Natural killer cell (primary cell): ENCODE measurements around the gene CX3CL1. TPM values are rescaled to one million over a fixed set of nuclear protein-coding genes. Genes with fewer than 3 reads are reported as not detected.
"Not testable (repeated sequence)": the region's sequence is repeated elsewhere in the genome, so short reads cannot be mapped to it uniquely, and the experiment has no call there.

Experiments used
- ATAC-seq, 3 donors: fragments of 150-1000 bp in 2 of 3; fragments of 200-7000 bp in 1 of 3; cut with Tn5 transposase; 1 replicate in 1 of 3; 2 replicates in 2 of 3; pipeline ENCODE4 v1.10.0; 2021; ENCODE audit warnings: mild to moderate bottlenecking in 2 of 3, moderate library complexity in 2 of 3
- DNase-seq, 2 donors: peaks; one replicate each; pipeline versions ENCODE4 v3.0.0 to v3.0.0-alpha.2; 2013 to 2021; ENCODE audit warnings: mixed read lengths in 1 of 2
- H3K27ac ChIP-seq: one replicate; pipeline ENCODE4 v1.5.1; 2013; ENCODE audit warnings: mild to moderate bottlenecking, low read length
- H3K27me3 ChIP-seq: one replicate; pipeline ENCODE4 v1.6.1; 2013; ENCODE audit warnings: low read length; ENCODE audit not compliant: control insufficient read depth, insufficient read depth
- H3K36me3 ChIP-seq: one replicate; pipeline ENCODE4 v1.6.1; 2013; ENCODE audit warnings: low read length; ENCODE audit not compliant: control insufficient read depth, insufficient read depth
- H3K4me1 ChIP-seq: one replicate; pipeline ENCODE4 v1.6.1; 2013; ENCODE audit warnings: low read length; ENCODE audit not compliant: control insufficient read depth, insufficient read depth
- H3K4me3 ChIP-seq: one replicate; pipeline ENCODE4 v1.5.1; 2013; ENCODE audit warnings: low read length
- H3K9me3 ChIP-seq: one replicate; pipeline ENCODE4 v1.6.1; 2013; ENCODE audit warnings: low read length; ENCODE audit not compliant: control insufficient read depth, insufficient read depth
- H3K27ac Mint-ChIP-seq, 2 donors: one replicate each; pipeline ENCODE4 v1.8.0; 2022; ENCODE audit warnings: mild to moderate bottlenecking in 2 of 2, mixed read lengths in 2 of 2, moderate library complexity in 1 of 2
- H3K27me3 Mint-ChIP-seq, 2 donors: one replicate each; pipeline ENCODE4 v1.8.0; 2022; ENCODE audit warnings: low read depth in 2 of 2, mixed read lengths in 2 of 2
- H3K36me3 Mint-ChIP-seq: one replicate; pipeline ENCODE4 v1.8.0; 2022; ENCODE audit warnings: mixed read lengths
- H3K4me1 Mint-ChIP-seq, 2 donors: one replicate each; pipeline ENCODE4 v1.8.0; 2022; ENCODE audit warnings: mixed read lengths in 2 of 2
- H3K4me3 Mint-ChIP-seq: one replicate; pipeline ENCODE4 v1.8.0; 2022; ENCODE audit warnings: mild to moderate bottlenecking, moderate library complexity, mixed read lengths
- H3K9me3 Mint-ChIP-seq, 2 donors: one replicate each; pipeline ENCODE4 v1.8.0; 2022; ENCODE audit warnings: mixed read lengths in 2 of 2
- WGBS: methylation state at CpG from one replicate; pipeline ENCODE4 v1.1.7; 2013; ENCODE audit warnings: missing lambda C conversion rate; ENCODE audit not compliant: insufficient coverage; 5-methylcytosine and 5-hydroxymethylcytosine counted together
- intact Hi-C: fragments of 100-400 bp; cut with micrococcal nuclease; formaldehyde crosslinking; loops from one replicate; pipeline ENCODE4 v1.14.2; 2022
- total RNA-seq, 4 donors: library from RNA; stranded (reverse); fragments of 120-200 nt in 1 of 4; gene quantifications; one replicate each; pipeline versions ENCODE4 v1.2.3 to v1.2.4, GENCODE V29; 2013 to 2022
- TF ChIP-seq, protein P1 (sequence below): fragments of 200-600 bp; IDR thresholded peaks from one replicate; pipeline ENCODE4 v1.8.0; 2022; ENCODE audit warnings: antibody characterized with exemption

CX3CL1 gene
- total RNA-seq, 3 donors from 2014 or later (not counting 1 experiment from before 2014, with no cell fraction given), result not detected

DNA sequence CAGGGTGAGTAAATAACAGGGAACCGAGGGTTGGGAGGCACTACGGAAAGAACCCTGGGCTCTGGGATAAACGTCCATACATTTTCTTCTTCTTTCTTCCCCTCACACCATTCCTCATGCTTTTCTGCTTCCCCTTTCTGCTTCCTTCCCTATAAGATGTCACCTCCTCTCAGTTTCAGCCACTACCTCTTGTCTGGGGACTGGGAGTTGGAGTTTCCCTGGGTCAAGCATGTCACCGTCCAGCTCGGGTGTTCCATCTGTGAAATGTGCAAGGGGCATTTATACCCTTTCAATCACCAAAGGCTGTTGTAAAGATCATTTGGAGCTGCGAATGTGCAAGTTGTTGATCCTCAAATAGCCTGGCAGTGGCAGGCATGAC is 31.2 kb upstream of the CX3CL1 start:
- TF ChIP-seq, protein P1, sequence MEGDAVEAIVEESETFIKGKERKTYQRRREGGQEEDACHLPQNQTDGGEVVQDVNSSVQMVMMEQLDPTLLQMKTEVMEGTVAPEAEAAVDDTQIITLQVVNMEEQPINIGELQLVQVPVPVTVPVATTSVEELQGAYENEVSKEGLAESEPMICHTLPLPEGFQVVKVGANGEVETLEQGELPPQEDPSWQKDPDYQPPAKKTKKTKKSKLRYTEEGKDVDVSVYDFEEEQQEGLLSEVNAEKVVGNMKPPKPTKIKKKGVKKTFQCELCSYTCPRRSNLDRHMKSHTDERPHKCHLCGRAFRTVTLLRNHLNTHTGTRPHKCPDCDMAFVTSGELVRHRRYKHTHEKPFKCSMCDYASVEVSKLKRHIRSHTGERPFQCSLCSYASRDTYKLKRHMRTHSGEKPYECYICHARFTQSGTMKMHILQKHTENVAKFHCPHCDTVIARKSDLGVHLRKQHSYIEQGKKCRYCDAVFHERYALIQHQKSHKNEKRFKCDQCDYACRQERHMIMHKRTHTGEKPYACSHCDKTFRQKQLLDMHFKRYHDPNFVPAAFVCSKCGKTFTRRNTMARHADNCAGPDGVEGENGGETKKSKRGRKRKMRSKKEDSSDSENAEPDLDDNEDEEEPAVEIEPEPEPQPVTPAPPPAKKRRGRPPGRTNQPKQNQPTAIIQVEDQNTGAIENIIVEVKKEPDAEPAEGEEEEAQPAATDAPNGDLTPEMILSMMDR, result no peak
- no peak overlapping the region for H3K4me3 ChIP-seq

DNA sequence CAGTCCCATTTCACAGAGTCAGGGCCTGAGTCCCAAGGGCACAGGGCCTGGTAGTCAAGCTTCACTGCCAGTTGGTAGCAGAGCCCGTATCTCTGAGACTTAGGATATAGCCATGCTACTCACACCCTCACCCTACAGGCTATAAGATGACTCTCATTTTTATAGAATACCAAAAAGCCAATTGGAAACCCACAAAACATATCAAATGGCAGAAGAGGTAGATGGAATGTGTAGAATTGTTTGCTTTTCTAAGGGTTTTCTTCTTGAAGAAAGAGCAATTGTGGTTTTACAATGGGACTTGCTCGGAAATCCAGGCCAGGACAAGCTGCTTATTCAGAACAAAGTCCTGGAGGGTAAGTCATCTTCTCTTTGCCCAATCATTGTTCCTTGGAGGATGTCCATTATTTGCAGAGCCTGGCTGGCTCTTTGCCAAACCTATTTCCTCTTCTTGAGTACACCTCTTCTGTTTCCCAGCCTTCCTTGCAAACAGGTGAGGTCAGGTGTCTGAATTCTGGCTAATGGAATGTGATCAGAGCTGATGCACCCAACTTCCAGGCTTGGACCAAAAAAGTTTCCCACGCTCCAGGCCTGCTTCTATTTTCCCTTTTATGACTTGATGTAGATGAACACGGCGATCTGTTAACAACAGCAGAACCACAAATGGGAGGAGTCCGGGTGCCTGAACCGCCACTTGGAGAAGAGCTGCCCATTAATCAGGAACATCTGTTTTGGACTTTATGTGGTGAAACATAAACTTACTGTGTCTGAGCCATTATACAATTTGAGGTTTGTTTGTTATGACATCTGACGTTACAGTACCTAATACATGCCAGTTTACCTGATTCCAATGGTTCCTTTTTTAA is 30.6 kb upstream of the CX3CL1 start:
- Histone ChIP-seq H3K4me3 (no peak overlapping the region), H3K27me3 (no peaks in the 10 kb centered on the region), H3K27ac (no peak overlapping the region), H3K36me3 (no peaks in the 10 kb centered on the region), H3K4me1 (no peaks in the 10 kb centered on the region), H3K9me3 (no peaks in the 10 kb centered on the region)
- TF ChIP-seq, protein P1, result no peak
- Mint-ChIP-seq H3K27me3 (peaks cover 29 to 49% of the 10 kb centered on the region in 2 donors), H3K4me3 (no peak overlapping the region), H3K4me1 (peaks cover 5 to 6% of the 10 kb centered on the region in 2 donors), H3K9me3 (no peaks in the 10 kb centered on the region), H3K36me3 (no peaks in the 10 kb centered on the region), H3K27ac (no peak overlapping the region)
- intact Hi-C loops, result no loop called here
- DNase-seq, result no peak
- no peak for ATAC-seq
- WGBS, result 60% methylated on average over 8 of the region's 8 CpGs

More for the DNA sequence above, 31.2 kb upstream of the CX3CL1 start:
- ATAC-seq, result no peak
- 59% methylated on average over 6 of the region's 6 CpGs for WGBS
- no peaks in the 10 kb centered on the region for H3K9me3 Mint-ChIP-seq
- Histone ChIP-seq H3K27me3 (no peaks in the 10 kb centered on the region), H3K4me1 (no peaks in the 10 kb centered on the region), H3K36me3 (no peaks in the 10 kb centered on the region), H3K9me3 (no peaks in the 10 kb centered on the region), H3K27ac (no peak overlapping the region)
- no peaks in the 10 kb centered on the region for H3K36me3 Mint-ChIP-seq
- H3K4me1 Mint-ChIP-seq, result peaks cover 5 to 6% of the 10 kb centered on the region in 2 donors
- no peak overlapping the region for H3K4me3 Mint-ChIP-seq
- H3K27me3 Mint-ChIP-seq, result peaks cover 29 to 44% of the 10 kb centered on the region in 2 donors
- DNase-seq, result no peak
- intact Hi-C loops, result no loop called here
- H3K27ac Mint-ChIP-seq, result no peak overlapping the region

DNA sequence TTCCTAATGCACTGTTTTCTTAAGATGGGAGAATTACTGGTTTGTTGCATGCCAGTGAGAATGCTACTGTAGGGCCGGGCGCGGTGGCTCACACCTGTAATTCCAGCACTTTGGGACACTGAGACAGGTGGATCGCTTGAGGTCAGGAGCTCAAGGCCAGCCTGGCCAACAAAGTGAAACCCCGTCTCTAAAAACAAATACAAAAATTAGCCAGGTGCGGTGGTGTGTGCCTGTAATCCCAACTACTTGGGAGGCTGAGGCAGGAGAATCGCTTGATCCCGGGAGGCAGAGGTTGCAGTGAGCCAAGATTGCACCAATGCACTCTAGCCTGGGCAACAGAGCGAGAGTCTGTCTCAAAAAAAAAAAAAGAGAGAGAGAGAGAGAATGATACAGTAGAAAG is 29.7 kb upstream of the CX3CL1 start:
- peaks cover 36 to 59% of the 10 kb centered on the region in 2 donors for H3K27me3 Mint-ChIP-seq
- intact Hi-C loops, H3K9me3 Mint-ChIP-seq: not testable (repeated sequence)

DNA sequence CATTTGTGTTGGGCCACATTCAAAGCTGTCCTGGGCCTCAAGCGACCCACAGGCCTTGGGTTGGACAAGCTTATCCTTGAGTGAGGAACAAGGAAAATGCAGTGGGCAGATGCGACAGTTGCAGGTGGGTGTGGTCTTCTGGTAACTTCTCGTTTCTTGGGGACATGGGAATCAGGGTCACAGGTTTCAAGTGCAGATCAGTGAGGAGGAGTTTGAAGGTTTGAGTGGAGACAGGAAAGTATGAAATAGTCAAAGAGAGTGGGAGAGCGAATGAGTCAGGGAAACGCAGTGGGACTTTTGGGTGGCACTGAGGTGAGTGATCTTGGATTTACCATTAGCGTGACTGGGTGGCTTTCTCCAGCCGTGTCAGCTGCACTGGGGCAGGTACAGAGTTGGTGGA is 29.1 kb upstream of the CX3CL1 start:
- ATAC-seq (no peak), DNase-seq (no peak)
- Histone ChIP-seq H3K36me3 (no peaks in the 10 kb centered on the region), H3K4me3 (no peak overlapping the region), H3K4me1 (no peaks in the 10 kb centered on the region), H3K27me3 (no peaks in the 10 kb centered on the region), H3K27ac (no peak overlapping the region), H3K9me3 (no peaks in the 10 kb centered on the region)
- Mint-ChIP-seq H3K36me3 (no peaks in the 10 kb centered on the region), H3K9me3 (peaks cover 0 to 2% of the 10 kb centered on the region in 2 donors), H3K27me3 (peaks cover 38 to 63% of the 10 kb centered on the region in 2 donors), H3K27ac (no peak overlapping the region), H3K4me1 (peaks cover 5 to 6% of the 10 kb centered on the region in 2 donors), H3K4me3 (no peak overlapping the region)
- intact Hi-C loops, result no loop called here
- 75% methylated on average over 7 of the region's 7 CpGs for WGBS
- TF ChIP-seq, protein P1, result no peak

More for the DNA sequence above, 29.7 kb upstream of the CX3CL1 start:
- not testable (repeated sequence) for H3K27ac Mint-ChIP-seq, H3K36me3 ChIP-seq, DNase-seq, ATAC-seq, H3K9me3 ChIP-seq, H3K4me1 ChIP-seq, H3K36me3 Mint-ChIP-seq, H3K4me1 Mint-ChIP-seq, H3K27me3 ChIP-seq, H3K4me3 ChIP-seq, H3K27ac ChIP-seq, H3K4me3 Mint-ChIP-seq
- 95% methylated on average over 9 of the region's 9 CpGs for WGBS

DNA sequence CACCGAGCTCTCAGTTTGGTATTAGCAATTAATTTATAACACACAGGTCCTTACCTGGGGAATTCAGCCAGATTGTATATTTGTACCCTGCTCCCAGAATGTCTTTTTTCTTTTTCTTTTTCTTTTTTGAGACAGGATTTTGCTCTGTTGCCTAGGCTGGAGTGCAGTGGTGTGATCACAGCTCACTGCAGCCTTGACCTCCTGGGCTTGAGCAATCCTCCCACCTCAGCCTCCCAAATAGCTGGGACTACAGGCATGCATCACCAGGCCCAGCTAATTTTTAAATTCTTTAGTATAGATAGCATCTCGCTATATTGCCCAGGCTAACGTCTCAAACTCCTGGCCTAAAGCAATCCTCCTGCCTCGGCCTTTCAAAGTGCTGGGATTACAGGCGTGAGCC is 28.2 kb upstream of the CX3CL1 start:
- H3K9me3 Mint-ChIP-seq, H3K4me1 Mint-ChIP-seq, DNase-seq, H3K27me3 ChIP-seq, H3K4me3 ChIP-seq, H3K36me3 ChIP-seq, H3K27ac Mint-ChIP-seq, H3K36me3 Mint-ChIP-seq, ATAC-seq, H3K4me3 Mint-ChIP-seq, H3K4me1 ChIP-seq, H3K27ac ChIP-seq, H3K9me3 ChIP-seq, intact Hi-C loops: not testable (repeated sequence)
- H3K27me3 Mint-ChIP-seq, result peaks cover 37 to 63% of the 10 kb centered on the region in 2 donors
- WGBS, result 95% methylated on average over 5 of the region's 5 CpGs
